Loucy (cell line): ENCODE data around the gene ABCC8.

Experiments
- CTCF ChIP-seq: fragments of 200-600 bp; sonication (generic); conservative IDR thresholded peaks from 2 replicates; pipeline ENCODE4 v1.5.1; 2014; ENCODE audit warnings: mild to moderate bottlenecking, antibody characterized with exemption, low read length
- EZH2phosphoT487 ChIP-seq: fragments of 200-600 bp; IDR thresholded peaks from 2 replicates; pipeline ENCODE4 v1.6.1; 2018; ENCODE audit warnings: antibody characterized with exemption, mild to moderate bottlenecking, moderate library complexity, borderline replicate concordance

GRCh38 chr11:17498475-17498874 is 21.8 kb upstream of the ABCC8 start:
- TF ChIP-seq CTCF (no peak), EZH2phosphoT487 (no peak)
